Measurements from ENCODE around the gene MYH16.

Gene MYH16

DNA sequence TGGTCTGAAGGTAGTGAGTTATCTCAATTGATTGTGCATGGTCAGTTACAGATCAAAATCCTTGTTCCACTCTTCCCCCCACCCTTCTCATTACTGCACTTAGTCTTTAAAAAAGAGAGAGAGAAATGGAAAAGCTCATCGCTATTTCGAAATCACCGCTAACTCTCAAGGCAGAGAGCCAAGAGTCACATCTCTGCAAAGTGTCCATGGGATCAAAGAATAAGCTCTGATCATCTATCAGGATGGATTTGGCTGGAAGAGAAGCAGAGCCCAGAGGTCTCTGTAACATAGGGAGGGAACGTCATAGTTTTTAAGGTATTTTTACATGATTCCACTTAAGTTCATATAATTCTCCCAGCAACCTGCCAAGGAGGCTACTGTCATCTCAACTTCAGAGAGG lies 30.0 kb upstream of the MYH16 start:
- H3K4me3 ChIP-seq (ENCODE audit: low read length in 2 of 2): no peak overlapping the region
- H3K9me3 ChIP-seq (ENCODE audit: control insufficient read depth in 2 of 2, low read length in 2 of 2): peaks cover 0 to under 1% of the 10 kb centered on the region in 2 donors
- H3K27me3 ChIP-seq (ENCODE audit: control insufficient read depth in 1 of 2, insufficient read depth in 2 of 2, low read length in 2 of 2): peaks cover 2% of the 10 kb centered on the region in 2 donors
- H3K4me1 ChIP-seq (ENCODE audit: control insufficient read depth, insufficient read depth, low read length): no peaks in the 10 kb centered on the region
- no peaks in the 10 kb centered on the region for H3K36me3 ChIP-seq (ENCODE audit: control insufficient read depth in 2 of 2, insufficient read depth in 2 of 2, low read length in 2 of 2)
- H3K9ac ChIP-seq (ENCODE audit: low read length in 2 of 2): no peak overlapping the region
- no peak overlapping the region for H3K27ac ChIP-seq (ENCODE audit: low read length)

- H3K4me1 ChIP-seq (ENCODE audit: control insufficient read depth, insufficient read depth, low read length): no peaks in the 10 kb centered on the region
- no peak overlapping the region for H3K9ac ChIP-seq (ENCODE audit: low read length in 2 of 2)
- peaks cover 0 to 2% of the 10 kb centered on the region in 2 donors for H3K27me3 ChIP-seq (ENCODE audit: control insufficient read depth in 1 of 2, insufficient read depth in 2 of 2, low read length in 2 of 2)
- no peaks in the 10 kb centered on the region for H3K9me3 ChIP-seq (ENCODE audit: control insufficient read depth in 2 of 2, low read length in 2 of 2)
- H3K36me3 ChIP-seq (ENCODE audit: control insufficient read depth in 2 of 2, insufficient read depth in 2 of 2, low read length in 2 of 2): no peaks in the 10 kb centered on the region
- no peak overlapping the region for H3K4me3 ChIP-seq (ENCODE audit: low read length in 2 of 2)
- no peak overlapping the region for H3K27ac ChIP-seq (ENCODE audit: low read length)
Measured at GRCh38 chr7:99243751-99244337, 28.8 kb upstream of the MYH16 start.

DNA sequence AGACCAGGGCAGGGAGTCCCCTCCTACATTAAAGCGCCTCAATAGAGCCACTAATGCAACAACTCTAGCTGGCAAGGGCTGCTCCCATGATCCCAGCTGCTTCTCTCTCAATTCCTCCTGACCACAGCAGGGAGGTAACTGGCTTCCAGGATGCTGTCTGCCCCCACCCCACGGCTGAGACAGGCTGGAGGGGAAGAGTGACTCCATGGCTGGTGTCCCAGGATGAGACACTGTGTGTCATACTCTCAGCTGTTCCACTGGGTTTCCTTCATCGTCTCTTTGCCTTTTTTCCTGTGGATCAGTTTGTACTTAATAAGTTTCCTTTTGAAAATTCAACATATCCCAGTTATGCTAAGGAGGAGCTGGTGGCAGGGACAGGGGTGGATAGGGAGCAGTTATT lies 27.7 kb upstream of the MYH16 start:
- H3K9me3 ChIP-seq (ENCODE audit: control insufficient read depth in 2 of 2, low read length in 2 of 2): no peaks in the 10 kb centered on the region
- H3K27ac ChIP-seq (ENCODE audit: low read length): no peak overlapping the region
- H3K4me3 ChIP-seq (ENCODE audit: low read length in 2 of 2): no peak overlapping the region
- H3K36me3 ChIP-seq (ENCODE audit: control insufficient read depth in 2 of 2, insufficient read depth in 2 of 2, low read length in 2 of 2): no peaks in the 10 kb centered on the region
- H3K4me1 ChIP-seq (ENCODE audit: control insufficient read depth, insufficient read depth, low read length): no peaks in the 10 kb centered on the region
- H3K27me3 ChIP-seq (ENCODE audit: control insufficient read depth in 1 of 2, insufficient read depth in 2 of 2, low read length in 2 of 2): peaks cover under 1 to 2% of the 10 kb centered on the region in 2 donors
- no peak overlapping the region for H3K9ac ChIP-seq (ENCODE audit: low read length in 2 of 2)

- H3K27me3 ChIP-seq (ENCODE audit: control insufficient read depth in 1 of 2, insufficient read depth in 2 of 2, low read length in 2 of 2): peaks cover 2 to 12% of the 10 kb centered on the region in 2 donors
Measured at GRCh38 chr7:99248391-99249095, 24.1 kb upstream of the MYH16 start.

DNA sequence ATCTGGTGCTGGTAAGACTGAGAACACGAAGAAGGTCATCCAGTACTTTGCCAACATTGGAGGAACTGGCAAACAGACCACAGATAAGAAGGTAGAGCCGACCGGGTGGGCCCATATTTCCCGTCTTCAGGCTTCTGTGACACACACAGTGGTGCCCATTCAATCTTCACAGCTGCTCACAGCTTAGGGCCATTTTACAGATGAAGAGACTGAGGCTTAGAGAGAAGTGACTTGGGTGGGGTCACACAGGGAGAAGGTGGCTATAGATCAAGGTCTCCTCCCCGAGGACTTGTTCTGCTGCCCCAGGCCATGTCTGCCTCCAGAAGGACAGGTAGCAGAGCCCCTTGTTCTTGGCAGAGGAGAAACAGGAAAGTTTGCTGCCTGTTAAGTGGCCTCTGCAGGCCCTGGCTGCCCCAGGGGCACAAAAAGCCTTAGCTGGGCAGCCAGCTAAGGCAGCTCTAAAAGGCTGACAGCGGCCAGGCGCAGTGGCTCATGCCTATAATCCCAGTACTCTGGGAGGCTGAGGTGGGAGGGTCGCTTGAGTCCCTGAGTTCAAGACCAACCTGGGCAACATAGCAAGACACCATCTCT lies 22.6 kb upstream of the MYH16 start:
- H3K36me3 ChIP-seq (ENCODE audit: control insufficient read depth in 2 of 2, insufficient read depth in 2 of 2, low read length in 2 of 2): no peaks in the 10 kb centered on the region
- no peak overlapping the region for H3K9ac ChIP-seq (ENCODE audit: low read length in 2 of 2)
- no peaks in the 10 kb centered on the region for H3K9me3 ChIP-seq (ENCODE audit: control insufficient read depth in 2 of 2, low read length in 2 of 2)
- peaks cover 0 to 12% of the 10 kb centered on the region in 2 donors for H3K27me3 ChIP-seq (ENCODE audit: control insufficient read depth in 1 of 2, insufficient read depth in 2 of 2, low read length in 2 of 2)
- H3K4me3 ChIP-seq (ENCODE audit: low read length in 2 of 2): no peak overlapping the region
- no peaks in the 10 kb centered on the region for H3K4me1 ChIP-seq (ENCODE audit: control insufficient read depth, insufficient read depth, low read length)
- H3K27ac ChIP-seq (ENCODE audit: low read length): no peak overlapping the region

More at GRCh38 chr7:99248391-99249095, 24.1 kb upstream of the MYH16 start:
- Histone ChIP-seq H3K4me3 (ENCODE audit: low read length in 2 of 2) (no peak overlapping the region), H3K4me1 (ENCODE audit: control insufficient read depth, insufficient read depth, low read length) (no peaks in the 10 kb centered on the region), H3K36me3 (ENCODE audit: control insufficient read depth in 2 of 2, insufficient read depth in 2 of 2, low read length in 2 of 2) (no peaks in the 10 kb centered on the region), H3K9ac (ENCODE audit: low read length in 2 of 2) (no peak overlapping the region), H3K27ac (ENCODE audit: low read length) (no peak overlapping the region), H3K9me3 (ENCODE audit: control insufficient read depth in 2 of 2, low read length in 2 of 2) (no peaks in the 10 kb centered on the region)

DNA sequence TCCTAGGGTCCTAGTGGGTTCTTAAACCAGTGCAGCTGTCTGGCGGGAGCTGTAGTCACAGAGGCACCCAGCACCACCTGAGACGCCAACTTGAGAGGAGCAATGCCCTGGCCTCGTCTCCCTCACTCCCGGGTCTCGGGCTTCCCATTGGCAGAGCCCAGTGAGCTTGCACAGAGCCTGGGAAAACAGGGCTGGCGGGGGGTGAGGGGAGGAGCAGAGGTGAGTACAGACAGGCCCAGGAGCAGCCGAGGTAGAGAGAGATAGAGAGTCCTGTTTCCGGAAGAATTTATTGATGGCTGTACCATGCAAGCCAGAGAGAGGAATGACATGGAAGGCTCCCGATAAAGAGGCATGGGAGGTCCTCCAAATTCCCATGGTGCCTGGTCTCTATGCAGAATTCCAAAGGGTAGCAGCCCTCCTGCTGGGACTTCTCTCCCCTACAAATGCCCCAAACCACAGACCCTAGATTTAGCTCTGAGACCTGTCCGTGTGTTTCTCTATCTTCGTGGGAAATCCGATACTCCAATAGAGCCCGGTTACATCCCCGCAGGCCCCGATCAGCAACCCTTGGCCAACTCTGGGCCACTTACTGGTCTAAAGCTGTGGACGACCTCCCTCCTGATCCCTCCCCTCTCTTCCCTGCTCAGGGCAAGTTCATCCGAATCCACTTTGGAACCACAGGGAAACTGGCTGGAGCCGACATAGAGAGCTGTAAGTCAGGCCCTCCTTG lies 20.3 kb upstream of the MYH16 start:
- H3K27ac ChIP-seq (ENCODE audit: low read length): no peak overlapping the region
- no peaks in the 10 kb centered on the region for H3K36me3 ChIP-seq (ENCODE audit: control insufficient read depth in 2 of 2, insufficient read depth in 2 of 2, low read length in 2 of 2)
- no peak overlapping the region for H3K4me3 ChIP-seq (ENCODE audit: low read length in 2 of 2)
- H3K27me3 ChIP-seq (ENCODE audit: control insufficient read depth in 1 of 2, insufficient read depth in 2 of 2, low read length in 2 of 2): peaks cover 0 to 12% of the 10 kb centered on the region in 2 donors
- no peak overlapping the region for H3K9ac ChIP-seq (ENCODE audit: low read length in 2 of 2)
- no peaks in the 10 kb centered on the region for H3K9me3 ChIP-seq (ENCODE audit: control insufficient read depth in 2 of 2, low read length in 2 of 2)
- H3K4me1 ChIP-seq (ENCODE audit: control insufficient read depth, insufficient read depth, low read length): no peaks in the 10 kb centered on the region

DNA sequence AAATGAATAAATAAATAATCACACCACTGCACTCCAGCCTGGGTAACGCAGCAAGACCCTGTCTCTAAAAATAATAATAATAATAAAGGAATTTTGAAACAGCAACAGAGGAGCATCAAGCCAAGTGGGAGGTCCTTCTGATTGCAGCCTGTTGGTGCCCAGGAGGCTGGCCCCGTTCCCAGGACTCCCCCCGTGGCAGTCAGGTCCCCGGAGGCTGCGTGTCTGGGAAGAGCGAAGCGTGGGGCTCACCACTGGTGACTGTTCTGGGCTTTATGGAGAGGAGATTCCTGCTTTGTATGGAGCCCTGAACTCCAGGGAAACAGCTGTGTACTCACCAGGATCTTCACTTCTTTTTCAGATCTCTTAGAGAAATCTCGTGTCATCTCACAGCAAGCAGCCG lies 19.3 kb upstream of the MYH16 start:
- H3K4me1 ChIP-seq (ENCODE audit: control insufficient read depth, insufficient read depth, low read length): no peaks in the 10 kb centered on the region
- no peak overlapping the region for H3K9ac ChIP-seq (ENCODE audit: low read length in 2 of 2)
- peaks cover 0 to 12% of the 10 kb centered on the region in 2 donors for H3K27me3 ChIP-seq (ENCODE audit: control insufficient read depth in 1 of 2, insufficient read depth in 2 of 2, low read length in 2 of 2)
- H3K4me3 ChIP-seq (ENCODE audit: low read length in 2 of 2): no peak overlapping the region
- no peak overlapping the region for H3K27ac ChIP-seq (ENCODE audit: low read length)
- no peaks in the 10 kb centered on the region for H3K9me3 ChIP-seq (ENCODE audit: control insufficient read depth in 2 of 2, low read length in 2 of 2)
- H3K36me3 ChIP-seq (ENCODE audit: control insufficient read depth in 2 of 2, insufficient read depth in 2 of 2, low read length in 2 of 2): no peaks in the 10 kb centered on the region

GRCh38 chr7:99254390-99254789 lies 18.2 kb upstream of the MYH16 start:
- H3K4me3 ChIP-seq (ENCODE audit: low read length in 2 of 2): no peak overlapping the region
- H3K27me3 ChIP-seq (ENCODE audit: control insufficient read depth in 1 of 2, insufficient read depth in 2 of 2, low read length in 2 of 2): peaks cover 0 to 12% of the 10 kb centered on the region in 2 donors
- H3K4me1 ChIP-seq (ENCODE audit: control insufficient read depth, insufficient read depth, low read length): no peaks in the 10 kb centered on the region
- no peaks in the 10 kb centered on the region for H3K9me3 ChIP-seq (ENCODE audit: control insufficient read depth in 2 of 2, low read length in 2 of 2)
- no peaks in the 10 kb centered on the region for H3K36me3 ChIP-seq (ENCODE audit: control insufficient read depth in 2 of 2, insufficient read depth in 2 of 2, low read length in 2 of 2)
- no peak overlapping the region for H3K27ac ChIP-seq (ENCODE audit: low read length)
- no peak overlapping the region for H3K9ac ChIP-seq (ENCODE audit: low read length in 2 of 2)

- H3K9me3 ChIP-seq (ENCODE audit: control insufficient read depth in 2 of 2, low read length in 2 of 2): no peaks in the 10 kb centered on the region
- no peak overlapping the region for H3K27ac ChIP-seq (ENCODE audit: low read length)
- H3K27me3 ChIP-seq (ENCODE audit: control insufficient read depth in 1 of 2, insufficient read depth in 2 of 2, low read length in 2 of 2): peaks cover 0 to 8% of the 10 kb centered on the region in 2 donors
- no peak overlapping the region for H3K4me3 ChIP-seq (ENCODE audit: low read length in 2 of 2)
- H3K36me3 ChIP-seq (ENCODE audit: control insufficient read depth in 2 of 2, insufficient read depth in 2 of 2, low read length in 2 of 2): no peaks in the 10 kb centered on the region
- H3K4me1 ChIP-seq (ENCODE audit: control insufficient read depth, insufficient read depth, low read length): no peaks in the 10 kb centered on the region
- H3K9ac ChIP-seq (ENCODE audit: low read length in 2 of 2): no peak overlapping the region
Measured at GRCh38 chr7:99255463-99255862, 17.2 kb upstream of the MYH16 start.

GRCh38 chr7:99257065-99257464 lies 15.6 kb upstream of the MYH16 start:
- H3K27ac ChIP-seq (ENCODE audit: low read length): no peak overlapping the region
- peaks cover 0 to 1% of the 10 kb centered on the region in 2 donors for H3K27me3 ChIP-seq (ENCODE audit: control insufficient read depth in 1 of 2, insufficient read depth in 2 of 2, low read length in 2 of 2)
- H3K4me3 ChIP-seq (ENCODE audit: low read length in 2 of 2): no peak overlapping the region

More at GRCh38 chr7:99257065-99257464, 15.6 kb upstream of the MYH16 start:
- no peaks in the 10 kb centered on the region for H3K9me3 ChIP-seq (ENCODE audit: control insufficient read depth in 2 of 2, low read length in 2 of 2)
- no peaks in the 10 kb centered on the region for H3K36me3 ChIP-seq (ENCODE audit: control insufficient read depth in 2 of 2, insufficient read depth in 2 of 2, low read length in 2 of 2)
- H3K9ac ChIP-seq (ENCODE audit: low read length in 2 of 2): no peak overlapping the region
- H3K4me1 ChIP-seq (ENCODE audit: control insufficient read depth, insufficient read depth, low read length): no peaks in the 10 kb centered on the region

Measured in stomach smooth muscle (tissue), 2 donors.